HFFc6 (cell line): ENCODE measurements around the gene CHST11. TPM values are rescaled to one million over a fixed set of nuclear protein-coding genes. Genes with fewer than 3 reads are reported as not detected.
A peak's percentile ranks its signal among the peaks of the same experiment; 100 is the strongest.

Source experiments
- DNase-seq: peaks from one replicate; pipeline ENCODE4 v3.0.0-alpha.2; 2018
- H3K27ac Mint-ChIP-seq: 2 replicates; pipeline ENCODE4 v1.8.0; 2020; ENCODE audit warnings: mild to moderate bottlenecking, mixed read lengths
- H3K27me3 Mint-ChIP-seq: 2 replicates; pipeline ENCODE4 v1.8.0; 2021; ENCODE audit warnings: mild to moderate bottlenecking, moderate library complexity, mixed read lengths; ENCODE audit not compliant: insufficient read depth
- H3K36me3 Mint-ChIP-seq: 2 replicates; pipeline ENCODE4 v1.8.0; 2021; ENCODE audit warnings: low read depth, mixed read lengths
- H3K4me1 Mint-ChIP-seq: 2 replicates; pipeline ENCODE4 v1.8.0; 2020; ENCODE audit warnings: low read depth, mixed read lengths
- H3K4me3 Mint-ChIP-seq: 2 replicates; pipeline ENCODE4 v1.8.0; 2020; ENCODE audit warnings: mild to moderate bottlenecking, moderate library complexity, mixed read lengths
- H3K9me3 Mint-ChIP-seq: 2 replicates; pipeline ENCODE4 v1.8.0; 2020; ENCODE audit warnings: mild to moderate bottlenecking, mixed read lengths
- total RNA-seq, 6 experiments: library from RNA; stranded (reverse); fragmentation: NEBNext Ultra II Directional; extraction: Animal tissue kit (Norgen Biotek cat#: 25700); gene quantifications; 2 replicates in 1 of 6; 3 replicates in 5 of 6; pipeline ENCODE4 v1.2.3, GENCODE V29; 2021
- TF ChIP-seq, protein P1 (sequence below): fragments of 200-600 bp; sonication (generic); IDR thresholded peaks from 2 replicates; pipeline ENCODE4 v1.5.0; 2021; ENCODE audit warnings: antibody characterized with exemption, mild to moderate bottlenecking

CHST11 gene
- total RNA-seq, 6 experiments from 2014 or later = 2.4 to 4.3 (median 3.8) TPM

DNA sequence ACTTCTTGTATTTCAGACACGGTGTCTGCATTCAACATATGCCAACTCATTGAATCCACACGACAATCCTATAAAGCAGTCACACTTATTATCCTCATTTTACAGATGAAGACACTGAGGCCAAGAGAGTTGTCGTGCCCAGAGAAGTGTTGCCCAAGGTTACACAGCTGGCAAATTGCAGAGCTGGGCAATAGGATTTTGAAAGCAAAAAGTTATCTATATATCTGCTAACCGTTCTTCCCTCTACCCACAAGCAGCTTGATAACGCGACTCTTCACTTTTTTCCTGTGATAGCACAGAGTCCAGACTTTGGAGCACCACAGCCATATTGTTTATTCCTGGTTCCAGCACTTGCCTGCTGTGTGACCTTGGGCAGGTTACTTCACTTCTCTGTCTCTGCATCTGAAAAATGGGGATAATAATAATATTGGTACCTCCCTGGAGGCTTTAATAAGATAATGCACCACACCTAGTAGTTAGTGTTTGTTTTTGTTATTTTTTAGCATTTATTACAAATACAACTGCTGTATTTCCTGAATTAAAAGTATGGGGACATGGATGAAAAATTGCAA lies 82.2 kb downstream of the CHST11 start:
- no peak overlapping the region for H3K27ac Mint-ChIP-seq
- H3K36me3 Mint-ChIP-seq = no peaks in the 10 kb centered on the region
- TF ChIP-seq, protein P1, sequence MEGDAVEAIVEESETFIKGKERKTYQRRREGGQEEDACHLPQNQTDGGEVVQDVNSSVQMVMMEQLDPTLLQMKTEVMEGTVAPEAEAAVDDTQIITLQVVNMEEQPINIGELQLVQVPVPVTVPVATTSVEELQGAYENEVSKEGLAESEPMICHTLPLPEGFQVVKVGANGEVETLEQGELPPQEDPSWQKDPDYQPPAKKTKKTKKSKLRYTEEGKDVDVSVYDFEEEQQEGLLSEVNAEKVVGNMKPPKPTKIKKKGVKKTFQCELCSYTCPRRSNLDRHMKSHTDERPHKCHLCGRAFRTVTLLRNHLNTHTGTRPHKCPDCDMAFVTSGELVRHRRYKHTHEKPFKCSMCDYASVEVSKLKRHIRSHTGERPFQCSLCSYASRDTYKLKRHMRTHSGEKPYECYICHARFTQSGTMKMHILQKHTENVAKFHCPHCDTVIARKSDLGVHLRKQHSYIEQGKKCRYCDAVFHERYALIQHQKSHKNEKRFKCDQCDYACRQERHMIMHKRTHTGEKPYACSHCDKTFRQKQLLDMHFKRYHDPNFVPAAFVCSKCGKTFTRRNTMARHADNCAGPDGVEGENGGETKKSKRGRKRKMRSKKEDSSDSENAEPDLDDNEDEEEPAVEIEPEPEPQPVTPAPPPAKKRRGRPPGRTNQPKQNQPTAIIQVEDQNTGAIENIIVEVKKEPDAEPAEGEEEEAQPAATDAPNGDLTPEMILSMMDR = no peak
- peaks cover 23% of the 10 kb centered on the region for H3K4me1 Mint-ChIP-seq
- no peak overlapping the region for H3K4me3 Mint-ChIP-seq
- DNase-seq = no peak
- peaks cover 1% of the 10 kb centered on the region; the same call in 1 of the 2 replicates for H3K27me3 Mint-ChIP-seq
- H3K9me3 Mint-ChIP-seq = no peaks in the 10 kb centered on the region

DNA sequence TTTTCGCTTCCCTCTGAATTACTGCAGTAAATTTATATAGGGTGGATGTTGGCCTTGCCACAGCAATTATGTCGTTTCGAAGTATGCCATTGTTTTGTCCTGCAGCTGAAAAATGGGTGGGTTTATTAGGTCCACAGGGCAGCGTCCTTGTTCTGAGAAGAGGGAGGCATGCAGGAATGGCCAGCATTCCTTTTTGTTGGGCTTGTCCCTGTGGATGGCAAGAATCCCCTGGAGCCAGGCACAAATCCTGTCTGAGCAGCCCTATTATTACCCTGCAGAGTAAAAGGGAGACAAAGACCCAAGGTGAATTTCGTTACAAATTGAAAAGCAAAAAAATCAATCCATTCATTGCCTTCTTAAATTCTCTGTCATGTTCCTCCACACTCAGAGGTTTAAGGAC lies 88.1 kb downstream of the CHST11 start:
- DNase-seq = no peak
- H3K27me3 Mint-ChIP-seq = peaks cover 7% of the 10 kb centered on the region
- TF ChIP-seq, protein P1 = no peak
- H3K4me1 Mint-ChIP-seq = peaks cover 20% of the 10 kb centered on the region
- H3K27ac Mint-ChIP-seq = no peak overlapping the region
- no peaks in the 10 kb centered on the region for H3K36me3 Mint-ChIP-seq
- no peaks in the 10 kb centered on the region; the same call in 1 of the 2 replicates for H3K9me3 Mint-ChIP-seq
- no peak overlapping the region for H3K4me3 Mint-ChIP-seq

DNA sequence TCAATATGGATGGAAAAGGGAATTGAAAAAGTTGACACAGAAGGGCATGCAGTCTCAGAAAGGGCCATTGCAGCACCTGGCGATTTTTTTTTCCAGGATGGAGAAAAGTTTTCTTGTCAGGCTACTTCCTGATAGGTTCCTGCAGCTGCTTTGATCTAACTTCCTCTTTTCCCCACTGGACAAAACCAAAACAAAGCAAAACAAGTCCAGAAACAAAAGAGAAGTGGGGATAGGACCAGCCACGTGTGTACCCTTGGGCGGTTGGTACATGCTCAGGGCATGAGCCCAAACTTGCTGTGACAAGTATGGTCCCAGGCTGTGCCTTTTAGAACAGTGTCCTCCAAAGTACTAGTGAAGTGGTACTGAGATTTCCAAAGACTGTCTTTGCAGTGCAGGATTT lies 89.8 kb downstream of the CHST11 start:
- TF ChIP-seq, protein P1 = no peak
- H3K9me3 Mint-ChIP-seq = no peaks in the 10 kb centered on the region; the same call in 1 of the 2 replicates
- H3K4me1 Mint-ChIP-seq = peaks cover 15% of the 10 kb centered on the region
- H3K27me3 Mint-ChIP-seq = peaks cover 8% of the 10 kb centered on the region
- no peak for DNase-seq
- H3K36me3 Mint-ChIP-seq = no peaks in the 10 kb centered on the region
- H3K4me3 Mint-ChIP-seq = no peak overlapping the region
- no peak overlapping the region for H3K27ac Mint-ChIP-seq

DNA sequence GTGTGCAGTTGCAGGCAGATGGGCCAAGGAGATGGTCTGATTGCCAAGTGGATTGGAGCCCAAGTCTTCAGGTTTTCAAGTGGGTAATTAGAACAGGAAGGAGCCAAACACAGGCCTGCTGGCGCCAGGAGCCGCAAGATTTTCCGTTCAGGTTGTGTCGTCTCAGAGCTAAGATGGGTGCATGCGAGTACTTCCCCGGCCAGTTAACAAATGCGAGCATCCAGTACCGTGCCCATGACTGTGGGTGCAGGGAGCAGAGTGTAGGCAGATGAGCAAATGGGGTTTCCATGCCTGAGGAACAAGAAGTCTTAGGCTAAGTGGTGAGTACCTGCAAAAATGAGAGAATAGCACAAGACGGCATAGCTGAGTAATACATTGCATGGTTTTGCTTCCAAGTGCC lies 90.5 kb downstream of the CHST11 start:
- H3K36me3 Mint-ChIP-seq = no peaks in the 10 kb centered on the region
- H3K27ac Mint-ChIP-seq = no peak overlapping the region
- H3K4me1 Mint-ChIP-seq = peaks cover 15% of the 10 kb centered on the region
- H3K4me3 Mint-ChIP-seq = no peak overlapping the region
- DNase-seq = no peak
- peaks cover 8% of the 10 kb centered on the region for H3K27me3 Mint-ChIP-seq
- TF ChIP-seq, protein P1 = no peak
- H3K9me3 Mint-ChIP-seq = no peaks in the 10 kb centered on the region; the same call in 1 of the 2 replicates

DNA sequence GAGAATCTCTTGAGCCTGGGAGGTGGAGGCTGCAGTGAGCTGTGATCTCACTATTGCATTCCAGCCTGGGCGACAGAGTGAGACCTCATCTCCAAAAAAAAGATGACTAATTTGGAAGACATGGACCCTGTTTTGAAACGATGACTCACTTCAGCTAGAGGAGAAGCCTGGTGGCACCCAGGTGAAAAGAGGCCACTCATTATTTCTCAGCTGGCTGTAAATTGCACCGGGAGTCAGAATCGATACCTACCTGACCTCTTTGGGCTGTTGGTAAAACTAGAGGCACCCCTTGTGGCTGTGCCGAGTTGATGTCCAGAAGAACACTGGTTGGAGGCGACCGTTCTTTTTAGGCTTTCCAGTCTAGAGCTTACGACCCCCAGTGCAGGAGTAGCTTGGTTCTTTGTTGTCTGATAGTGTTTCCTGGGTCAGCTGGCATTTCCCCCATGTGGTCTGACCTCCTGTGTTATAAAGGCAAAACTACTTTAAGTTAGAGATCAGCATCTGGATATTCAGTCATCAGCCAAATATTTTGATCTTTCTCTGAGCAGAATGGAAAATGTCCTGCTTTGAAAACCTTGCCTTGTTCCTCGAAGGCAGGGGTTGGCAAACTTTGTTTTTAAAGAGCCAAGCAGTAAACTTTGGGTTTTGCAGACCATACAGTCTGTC lies 93.2 kb downstream of the CHST11 start:
- no peak overlapping the region for H3K4me3 Mint-ChIP-seq
- DNase-seq = peak; percentile 31

More for the DNA sequence above, 93.2 kb downstream of the CHST11 start:
- Mint-ChIP-seq H3K27me3 (peaks cover 21% of the 10 kb centered on the region), H3K36me3 (peaks cover 12% of the 10 kb centered on the region), H3K9me3 (peaks cover 16% of the 10 kb centered on the region), H3K4me1 (peaks cover 15% of the 10 kb centered on the region), H3K27ac (no peak overlapping the region)
- TF ChIP-seq, protein P1 = peak; percentile 33; the same call in 1 of the 2 replicates
